GM23338 (cell line): ENCODE data around the gene NPM1. TPM values are rescaled to one million over a fixed set of nuclear protein-coding genes. Genes with fewer than 3 reads are reported as not detected.

ENCODE experiments used
- ATAC-seq: fragments of 200-7000 bp; cut with Tn5 transposase; 3 replicates; pipeline ENCODE4 v1.9.1; 2020
- DNase-seq: peaks from one replicate; pipeline ENCODE4 v3.0.0-alpha.2; 2015; ENCODE audit warnings: low spot score
- H2AFZ ChIP-seq: fragments of 200-600 bp; sonication (generic); 2 replicates; pipeline ENCODE4 v1.8.0; 2016; ENCODE audit warnings: antibody characterized with exemption, mild to moderate bottlenecking, moderate library complexity
- H3F3A ChIP-seq: fragments of 200-600 bp; sonication (generic); replicated peaks from 2 replicates; pipeline ENCODE4 v1.8.0; 2017; ENCODE audit warnings: antibody characterized with exemption, mixed run types, low read depth
- H3K27ac ChIP-seq: fragments of 200-600 bp; sonication (generic); 2 replicates; pipeline ENCODE4 v1.6.1; 2016; ENCODE audit warnings: low read depth
- H3K27me3 ChIP-seq: fragments of 200-600 bp; sonication (generic); 2 replicates; pipeline ENCODE4 v1.8.0; 2016; ENCODE audit warnings: mild to moderate bottlenecking, mixed run types, moderate library complexity; ENCODE audit not compliant: insufficient read depth
- H3K36me3 ChIP-seq: fragments of 200-600 bp; sonication (generic); 2 replicates; pipeline ENCODE4 v1.8.0; 2016; ENCODE audit warnings: mild to moderate bottlenecking; ENCODE audit not compliant: insufficient read depth
- H3K4me1 ChIP-seq: fragments of 200-600 bp; sonication (generic); 2 replicates; pipeline ENCODE4 v1.8.0; 2016; ENCODE audit warnings: mild to moderate bottlenecking, moderate library complexity; ENCODE audit not compliant: insufficient read depth
- H3K4me2 ChIP-seq: fragments of 200-600 bp; sonication (generic); 2 replicates; pipeline ENCODE4 v1.7.1; 2017; ENCODE audit warnings: mixed run types
- H3K4me3 ChIP-seq: fragments of 200-600 bp; sonication (generic); 2 replicates; pipeline ENCODE4 v1.6.1; 2016; ENCODE audit warnings: mixed run types
- H3K79me2 ChIP-seq: fragments of 200-600 bp; sonication (generic); replicated peaks from 2 replicates; pipeline ENCODE4 v1.8.0; 2017; ENCODE audit warnings: mild to moderate bottlenecking; ENCODE audit not compliant: insufficient read depth
- H3K9me2 ChIP-seq: fragments of 200-600 bp; sonication (generic); 2 replicates; pipeline ENCODE4 v1.8.0; 2017; ENCODE audit not compliant: insufficient read depth
- H4K20me1 ChIP-seq: fragments of 200-600 bp; sonication (generic); replicated peaks from 2 replicates; pipeline ENCODE4 v1.8.0; 2017; ENCODE audit warnings: mild to moderate bottlenecking; ENCODE audit not compliant: insufficient read depth
- H3K27ac Mint-ChIP-seq: 2 replicates; pipeline ENCODE4 v1.8.0; 2020; ENCODE audit warnings: inconsistent platforms, mild to moderate bottlenecking, moderate library complexity, mixed read lengths
- H3K27me3 Mint-ChIP-seq: 3 replicates; pipeline ENCODE4 v1.8.0; 2022; ENCODE audit warnings: low read depth, mild to moderate bottlenecking, moderate library complexity, mixed read lengths, inconsistent platforms; ENCODE audit not compliant: insufficient read depth, poor library complexity
- H3K36me3 Mint-ChIP-seq: 3 replicates; pipeline ENCODE4 v1.8.0; 2021; ENCODE audit warnings: low read depth, mild to moderate bottlenecking, inconsistent platforms, moderate library complexity, mixed read lengths
- H3K4me1 Mint-ChIP-seq: 3 replicates; pipeline ENCODE4 v1.8.0; 2020; ENCODE audit warnings: mild to moderate bottlenecking, inconsistent platforms, mixed read lengths
- H3K4me3 Mint-ChIP-seq: 3 replicates; pipeline ENCODE4 v1.8.0; 2021; ENCODE audit warnings: moderate library complexity, mild to moderate bottlenecking, inconsistent platforms, mixed read lengths
- H3K9me3 Mint-ChIP-seq: 3 replicates; pipeline ENCODE4 v1.8.0; 2020; ENCODE audit warnings: moderate library complexity, mild to moderate bottlenecking, inconsistent platforms, mixed read lengths
- CREB1 ChIP-seq: fragments of 250-450 bp; sonication (Bioruptor Pico); IDR thresholded peaks from 2 replicates; pipeline ENCODE4 v1.5.0; 2020; ENCODE audit warnings: low read depth, mild to moderate bottlenecking, moderate library complexity
- EZH2 ChIP-seq: fragments of 200-600 bp; sonication (generic); IDR thresholded peaks from one replicate; pipeline ENCODE4 v1.8.0; 2017; ENCODE audit warnings: antibody characterized with exemption, mild to moderate bottlenecking, low read depth; ENCODE audit not compliant: unreplicated experiment
- EZH2phosphoT487 ChIP-seq: fragments of 200-600 bp; sonication (generic); IDR thresholded peaks from one replicate; pipeline ENCODE4 v1.8.1; 2018; ENCODE audit warnings: antibody characterized with exemption; ENCODE audit not compliant: unreplicated experiment
- JUNB ChIP-seq: IDR thresholded peaks from one replicate; pipeline ENCODE4 v1.6.1; 2016; ENCODE audit warnings: antibody characterized with exemption; ENCODE audit not compliant: unreplicated experiment
- NANOG ChIP-seq: IDR thresholded peaks from 2 replicates; pipeline ENCODE4 v1.6.1; 2016; ENCODE audit warnings: antibody characterized with exemption, borderline replicate concordance
- POLR2AphosphoS5 ChIP-seq: IDR thresholded peaks from 2 replicates; pipeline ENCODE4 v1.6.1; 2016; ENCODE audit warnings: antibody characterized with exemption, low read depth
- STAT1 ChIP-seq: IDR thresholded peaks from one replicate; pipeline ENCODE4 v1.6.1; 2016; ENCODE audit warnings: antibody characterized with exemption; ENCODE audit not compliant: unreplicated experiment
- ZNF114 ChIP-seq: fragments of 250-450 bp; sonication (Bioruptor Pico); IDR thresholded peaks from 2 replicates; pipeline ENCODE4 v1.5.0; 2020; ENCODE audit warnings: mild to moderate bottlenecking, moderate library complexity
- ZNF331 ChIP-seq: fragments of 250-450 bp; sonication (Bioruptor Pico); IDR thresholded peaks from 2 replicates; pipeline ENCODE4 v1.5.0; 2020; ENCODE audit warnings: low read depth, mild to moderate bottlenecking, moderate library complexity
- polyA plus RNA-seq: library from polyadenylated mRNA; unstranded; fragments of >200 nt; fragmentation: Nextera tagmentation; extraction: Ambion mirVana; gene quantifications from 2 replicates; pipeline ENCODE4 v1.2.1, GENCODE V29; 2016
- total RNA-seq: library from RNA; depleted of rRNA; stranded (reverse); fragments of >200 nt; shearing (Covaris generic); gene quantifications from 2 replicates; pipeline ENCODE4 v1.2.3, GENCODE V29; 2014
- TF ChIP-seq, protein P1 (sequence below): IDR thresholded peaks from 2 replicates; pipeline ENCODE4 v1.6.1; 2016; ENCODE audit warnings: antibody characterized with exemption
- TF ChIP-seq, protein P2 (sequence below): fragments of 250-450 bp; sonication (Bioruptor Pico); IDR thresholded peaks from 2 replicates; pipeline ENCODE4 v1.5.0; 2020; ENCODE audit warnings: mild to moderate bottlenecking, moderate library complexity
- TF ChIP-seq, protein P3 (sequence below), 2 experiments: fragments of 200-600 bp in 1 of 2; sonication (generic) in 1 of 2; conservative IDR thresholded peaks; 2 replicates each; pipeline versions ENCODE4 v1.5.1 to v1.6.1; 2016 to 2017; ENCODE audit warnings: antibody characterized with exemption in 2 of 2, low read depth in 2 of 2, mild to moderate bottlenecking in 2 of 2, moderate library complexity in 1 of 2
- TF ChIP-seq, protein P4 (sequence below): IDR thresholded peaks from one replicate; pipeline ENCODE4 v1.6.1; 2018; ENCODE audit warnings: antibody characterized with exemption; ENCODE audit not compliant: unreplicated experiment

NPM1 gene
- total and polyA plus RNA-seq, 2 experiments from 2014 or later = 3,739 to 5,242 TPM

DNA sequence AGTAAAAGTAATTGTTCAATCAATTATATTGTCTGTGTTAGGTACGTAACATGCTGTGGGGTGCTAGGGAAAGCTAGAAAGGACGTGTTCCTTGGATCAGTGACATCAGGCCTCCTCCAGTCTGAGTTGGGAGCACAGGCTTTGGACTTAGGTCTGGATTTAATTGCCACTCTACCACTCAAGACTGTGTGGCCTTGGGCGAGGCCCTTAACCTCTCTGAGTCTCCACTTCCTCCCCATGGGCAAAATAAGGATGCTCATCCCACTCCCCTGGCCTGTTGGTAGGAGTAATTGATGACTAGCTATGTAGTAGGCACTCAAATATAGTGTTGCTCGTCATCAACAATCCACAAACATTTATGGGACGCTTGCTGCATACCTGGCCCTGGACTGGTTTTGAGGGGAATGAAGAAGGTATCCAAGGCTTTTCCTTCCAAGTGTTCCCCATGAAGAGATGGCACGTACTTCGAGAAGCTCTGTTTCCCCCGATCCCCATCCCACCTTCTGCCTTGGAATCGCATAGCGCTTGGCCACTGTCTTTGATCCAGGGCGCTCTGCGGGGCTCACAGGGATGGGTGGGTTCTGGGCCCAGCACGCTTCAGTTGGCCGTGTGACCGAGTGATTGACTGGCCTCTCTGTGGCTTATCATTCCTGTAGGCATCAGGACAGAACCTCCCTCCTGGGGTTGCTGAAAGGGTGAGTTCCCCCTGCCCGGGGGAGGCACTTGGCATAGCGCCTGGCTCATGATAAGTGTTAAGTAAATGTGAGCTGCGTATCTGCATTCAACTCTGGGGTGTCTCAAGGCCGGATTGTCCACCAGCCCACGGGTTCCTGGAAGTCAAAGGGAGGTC, 39.9 kb downstream of the NPM1 start:
- Histone ChIP-seq H2AFZ (no peak overlapping the region), H3K4me1 (peaks cover 11% of the 10 kb centered on the region; the same call in 1 of the 2 replicates), H3K79me2 (no peaks in the 10 kb centered on the region), H3F3A (no peaks in the 10 kb centered on the region), H3K27me3 (peaks cover 6% of the 10 kb centered on the region), H3K4me2 (no peak overlapping the region), H3K27ac (no peak overlapping the region), H3K9me2 (no peaks in the 10 kb centered on the region), H4K20me1 (no peaks in the 10 kb centered on the region; the same call in 1 of the 2 replicates), H3K36me3 (no peaks in the 10 kb centered on the region), H3K4me3 (no peak overlapping the region)
- ATAC-seq (no peak), DNase-seq (no peak)
- no peak for TF ChIP-seq EZH2
- no peak for TF ChIP-seq EZH2phosphoT487
- TF ChIP-seq, protein P1, sequence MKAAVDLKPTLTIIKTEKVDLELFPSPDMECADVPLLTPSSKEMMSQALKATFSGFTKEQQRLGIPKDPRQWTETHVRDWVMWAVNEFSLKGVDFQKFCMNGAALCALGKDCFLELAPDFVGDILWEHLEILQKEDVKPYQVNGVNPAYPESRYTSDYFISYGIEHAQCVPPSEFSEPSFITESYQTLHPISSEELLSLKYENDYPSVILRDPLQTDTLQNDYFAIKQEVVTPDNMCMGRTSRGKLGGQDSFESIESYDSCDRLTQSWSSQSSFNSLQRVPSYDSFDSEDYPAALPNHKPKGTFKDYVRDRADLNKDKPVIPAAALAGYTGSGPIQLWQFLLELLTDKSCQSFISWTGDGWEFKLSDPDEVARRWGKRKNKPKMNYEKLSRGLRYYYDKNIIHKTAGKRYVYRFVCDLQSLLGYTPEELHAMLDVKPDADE = no peak
- TF ChIP-seq POLR2AphosphoS5 = no peak
- TF ChIP-seq ZNF114 (CRISPR knock-in tag) = no peak
- no peak for TF ChIP-seq CREB1 (CRISPR knock-in tag)
- TF ChIP-seq, protein P2, sequence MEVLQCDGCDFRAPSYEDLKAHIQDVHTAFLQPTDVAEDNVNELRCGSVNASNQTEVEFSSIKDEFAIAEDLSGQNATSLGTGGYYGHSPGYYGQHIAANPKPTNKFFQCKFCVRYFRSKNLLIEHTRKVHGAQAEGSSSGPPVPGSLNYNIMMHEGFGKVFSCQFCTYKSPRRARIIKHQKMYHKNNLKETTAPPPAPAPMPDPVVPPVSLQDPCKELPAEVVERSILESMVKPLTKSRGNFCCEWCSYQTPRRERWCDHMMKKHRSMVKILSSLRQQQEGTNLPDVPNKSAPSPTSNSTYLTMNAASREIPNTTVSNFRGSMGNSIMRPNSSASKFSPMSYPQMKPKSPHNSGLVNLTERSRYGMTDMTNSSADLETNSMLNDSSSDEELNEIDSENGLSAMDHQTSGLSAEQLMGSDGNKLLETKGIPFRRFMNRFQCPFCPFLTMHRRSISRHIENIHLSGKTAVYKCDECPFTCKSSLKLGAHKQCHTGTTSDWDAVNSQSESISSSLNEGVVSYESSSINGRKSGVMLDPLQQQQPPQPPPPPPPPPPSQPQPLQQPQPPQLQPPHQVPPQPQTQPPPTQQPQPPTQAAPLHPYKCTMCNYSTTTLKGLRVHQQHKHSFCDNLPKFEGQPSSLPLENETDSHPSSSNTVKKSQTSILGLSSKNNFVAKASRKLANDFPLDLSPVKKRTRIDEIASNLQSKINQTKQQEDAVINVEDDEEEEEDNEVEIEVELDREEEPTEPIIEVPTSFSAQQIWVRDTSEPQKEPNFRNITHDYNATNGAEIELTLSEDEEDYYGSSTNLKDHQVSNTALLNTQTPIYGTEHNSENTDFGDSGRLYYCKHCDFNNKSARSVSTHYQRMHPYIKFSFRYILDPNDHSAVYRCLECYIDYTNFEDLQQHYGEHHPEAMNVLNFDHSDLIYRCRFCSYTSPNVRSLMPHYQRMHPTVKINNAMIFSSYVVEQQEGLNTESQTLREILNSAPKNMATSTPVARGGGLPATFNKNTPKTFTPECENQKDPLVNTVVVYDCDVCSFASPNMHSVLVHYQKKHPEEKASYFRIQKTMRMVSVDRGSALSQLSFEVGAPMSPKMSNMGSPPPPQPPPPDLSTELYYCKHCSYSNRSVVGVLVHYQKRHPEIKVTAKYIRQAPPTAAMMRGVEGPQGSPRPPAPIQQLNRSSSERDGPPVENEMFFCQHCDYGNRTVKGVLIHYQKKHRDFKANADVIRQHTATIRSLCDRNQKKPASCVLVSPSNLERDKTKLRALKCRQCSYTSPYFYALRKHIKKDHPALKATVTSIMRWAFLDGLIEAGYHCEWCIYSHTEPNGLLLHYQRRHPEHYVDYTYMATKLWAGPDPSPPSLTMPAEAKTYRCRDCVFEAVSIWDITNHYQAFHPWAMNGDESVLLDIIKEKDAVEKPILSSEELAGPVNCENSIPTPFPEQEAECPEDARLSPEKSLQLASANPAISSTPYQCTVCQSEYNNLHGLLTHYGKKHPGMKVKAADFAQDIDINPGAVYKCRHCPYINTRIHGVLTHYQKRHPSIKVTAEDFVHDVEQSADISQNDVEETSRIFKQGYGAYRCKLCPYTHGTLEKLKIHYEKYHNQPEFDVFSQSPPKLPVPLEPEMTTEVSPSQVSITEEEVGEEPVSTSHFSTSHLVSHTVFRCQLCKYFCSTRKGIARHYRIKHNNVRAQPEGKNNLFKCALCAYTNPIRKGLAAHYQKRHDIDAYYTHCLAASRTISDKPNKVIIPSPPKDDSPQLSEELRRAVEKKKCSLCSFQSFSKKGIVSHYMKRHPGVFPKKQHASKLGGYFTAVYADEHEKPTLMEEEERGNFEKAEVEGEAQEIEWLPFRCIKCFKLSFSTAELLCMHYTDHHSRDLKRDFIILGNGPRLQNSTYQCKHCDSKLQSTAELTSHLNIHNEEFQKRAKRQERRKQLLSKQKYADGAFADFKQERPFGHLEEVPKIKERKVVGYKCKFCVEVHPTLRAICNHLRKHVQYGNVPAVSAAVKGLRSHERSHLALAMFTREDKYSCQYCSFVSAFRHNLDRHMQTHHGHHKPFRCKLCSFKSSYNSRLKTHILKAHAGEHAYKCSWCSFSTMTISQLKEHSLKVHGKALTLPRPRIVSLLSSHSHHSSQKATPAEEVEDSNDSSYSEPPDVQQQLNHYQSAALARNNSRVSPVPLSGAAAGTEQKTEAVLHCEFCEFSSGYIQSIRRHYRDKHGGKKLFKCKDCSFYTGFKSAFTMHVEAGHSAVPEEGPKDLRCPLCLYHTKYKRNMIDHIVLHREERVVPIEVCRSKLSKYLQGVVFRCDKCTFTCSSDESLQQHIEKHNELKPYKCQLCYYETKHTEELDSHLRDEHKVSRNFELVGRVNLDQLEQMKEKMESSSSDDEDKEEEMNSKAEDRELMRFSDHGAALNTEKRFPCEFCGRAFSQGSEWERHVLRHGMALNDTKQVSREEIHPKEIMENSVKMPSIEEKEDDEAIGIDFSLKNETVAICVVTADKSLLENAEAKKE = no peak
- no peak for TF ChIP-seq STAT1
- TF ChIP-seq, protein P3, sequence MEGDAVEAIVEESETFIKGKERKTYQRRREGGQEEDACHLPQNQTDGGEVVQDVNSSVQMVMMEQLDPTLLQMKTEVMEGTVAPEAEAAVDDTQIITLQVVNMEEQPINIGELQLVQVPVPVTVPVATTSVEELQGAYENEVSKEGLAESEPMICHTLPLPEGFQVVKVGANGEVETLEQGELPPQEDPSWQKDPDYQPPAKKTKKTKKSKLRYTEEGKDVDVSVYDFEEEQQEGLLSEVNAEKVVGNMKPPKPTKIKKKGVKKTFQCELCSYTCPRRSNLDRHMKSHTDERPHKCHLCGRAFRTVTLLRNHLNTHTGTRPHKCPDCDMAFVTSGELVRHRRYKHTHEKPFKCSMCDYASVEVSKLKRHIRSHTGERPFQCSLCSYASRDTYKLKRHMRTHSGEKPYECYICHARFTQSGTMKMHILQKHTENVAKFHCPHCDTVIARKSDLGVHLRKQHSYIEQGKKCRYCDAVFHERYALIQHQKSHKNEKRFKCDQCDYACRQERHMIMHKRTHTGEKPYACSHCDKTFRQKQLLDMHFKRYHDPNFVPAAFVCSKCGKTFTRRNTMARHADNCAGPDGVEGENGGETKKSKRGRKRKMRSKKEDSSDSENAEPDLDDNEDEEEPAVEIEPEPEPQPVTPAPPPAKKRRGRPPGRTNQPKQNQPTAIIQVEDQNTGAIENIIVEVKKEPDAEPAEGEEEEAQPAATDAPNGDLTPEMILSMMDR (conservative IDR thresholded peaks at IDR 0.05; ENCODE audit: low read depth in 2 of 2) = no peak
- no peak for TF ChIP-seq ZNF331
- no peak for TF ChIP-seq JUNB
- TF ChIP-seq, protein P4, sequence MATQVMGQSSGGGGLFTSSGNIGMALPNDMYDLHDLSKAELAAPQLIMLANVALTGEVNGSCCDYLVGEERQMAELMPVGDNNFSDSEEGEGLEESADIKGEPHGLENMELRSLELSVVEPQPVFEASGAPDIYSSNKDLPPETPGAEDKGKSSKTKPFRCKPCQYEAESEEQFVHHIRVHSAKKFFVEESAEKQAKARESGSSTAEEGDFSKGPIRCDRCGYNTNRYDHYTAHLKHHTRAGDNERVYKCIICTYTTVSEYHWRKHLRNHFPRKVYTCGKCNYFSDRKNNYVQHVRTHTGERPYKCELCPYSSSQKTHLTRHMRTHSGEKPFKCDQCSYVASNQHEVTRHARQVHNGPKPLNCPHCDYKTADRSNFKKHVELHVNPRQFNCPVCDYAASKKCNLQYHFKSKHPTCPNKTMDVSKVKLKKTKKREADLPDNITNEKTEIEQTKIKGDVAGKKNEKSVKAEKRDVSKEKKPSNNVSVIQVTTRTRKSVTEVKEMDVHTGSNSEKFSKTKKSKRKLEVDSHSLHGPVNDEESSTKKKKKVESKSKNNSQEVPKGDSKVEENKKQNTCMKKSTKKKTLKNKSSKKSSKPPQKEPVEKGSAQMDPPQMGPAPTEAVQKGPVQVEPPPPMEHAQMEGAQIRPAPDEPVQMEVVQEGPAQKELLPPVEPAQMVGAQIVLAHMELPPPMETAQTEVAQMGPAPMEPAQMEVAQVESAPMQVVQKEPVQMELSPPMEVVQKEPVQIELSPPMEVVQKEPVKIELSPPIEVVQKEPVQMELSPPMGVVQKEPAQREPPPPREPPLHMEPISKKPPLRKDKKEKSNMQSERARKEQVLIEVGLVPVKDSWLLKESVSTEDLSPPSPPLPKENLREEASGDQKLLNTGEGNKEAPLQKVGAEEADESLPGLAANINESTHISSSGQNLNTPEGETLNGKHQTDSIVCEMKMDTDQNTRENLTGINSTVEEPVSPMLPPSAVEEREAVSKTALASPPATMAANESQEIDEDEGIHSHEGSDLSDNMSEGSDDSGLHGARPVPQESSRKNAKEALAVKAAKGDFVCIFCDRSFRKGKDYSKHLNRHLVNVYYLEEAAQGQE = no peak
- TF ChIP-seq NANOG = no peak
- Mint-ChIP-seq H3K27ac (no peak overlapping the region), H3K36me3 (no peaks in the 10 kb centered on the region; the same call in 2 of the 3 replicates), H3K4me1 (peaks cover 16% of the 10 kb centered on the region), H3K4me3 (no peak overlapping the region), H3K9me3 (no peaks in the 10 kb centered on the region), H3K27me3 (peaks cover 16% of the 10 kb centered on the region)
